ENCODE measurements around the gene OLFM1.
A peak's percentile ranks its signal among the peaks of the same experiment; 100 is the strongest.

Gene OLFM1

GRCh38 chr9:135087489-135087792, at the start of gene OLFM1:
Gene OLFM1 (plus strand): TSS chr9:135087668. CDS start chr9:135087990, 322 bp downstream.
- ATAC-seq (replicated peaks), result peak; percentile 31 to 46
- DNase-seq, result peak; percentile 20
- Mint-ChIP-seq H3K4me1 (peaks cover 5 to 7% of the 10 kb centered on the region in 2 donors), H3K9me3 (peaks cover 0 to 6% of the 10 kb centered on the region in 2 donors), H3K27ac (no peak within 1 kb of the TSS), H3K4me3 (no peak within 1 kb of the TSS), H3K36me3 (no peaks in the 10 kb centered on the region), H3K27me3 (peaks cover 57 to 71% of the 10 kb centered on the region in 2 donors)

GRCh38 chr9:135038331-135038730, 49.1 kb upstream of the OLFM1 start:
- no peak overlapping the region for H3K27ac Mint-ChIP-seq

GRCh38 chr9:135038826-135039225, 48.6 kb upstream of the OLFM1 start:
- Mint-ChIP-seq H3K9me3 (no peaks in the 10 kb centered on the region), H3K27ac (no peak overlapping the region), H3K27me3 (peaks cover 21 to 42% of the 10 kb centered on the region in 2 donors), H3K4me3 (no peak overlapping the region), H3K4me1 (no peaks in the 10 kb centered on the region), H3K36me3 (no peaks in the 10 kb centered on the region)
- ATAC-seq (replicated peaks) (no peak), DNase-seq (no peak)

More at GRCh38 chr9:135038331-135038730, 49.1 kb upstream of the OLFM1 start:
- Mint-ChIP-seq H3K9me3 (no peaks in the 10 kb centered on the region), H3K4me1 (no peaks in the 10 kb centered on the region), H3K4me3 (no peak overlapping the region), H3K27me3 (peaks cover 21 to 40% of the 10 kb centered on the region in 2 donors), H3K36me3 (no peaks in the 10 kb centered on the region)
- ATAC-seq (replicated peaks) (no peak), DNase-seq (no peak)

- DNase-seq (no peak), ATAC-seq (replicated peaks) (no peak)
- no peaks in the 10 kb centered on the region for H3K9me3 Mint-ChIP-seq
- H3K4me1 Mint-ChIP-seq, result no peaks in the 10 kb centered on the region
- no peaks in the 10 kb centered on the region for H3K36me3 Mint-ChIP-seq
- no peak overlapping the region for H3K27ac Mint-ChIP-seq
- peaks cover 22 to 43% of the 10 kb centered on the region in 2 donors for H3K27me3 Mint-ChIP-seq
- no peak overlapping the region for H3K4me3 Mint-ChIP-seq
Observed at GRCh38 chr9:135039266-135039870, 48.1 kb upstream of the OLFM1 start.

- Mint-ChIP-seq H3K27ac (no peak overlapping the region), H3K4me1 (no peaks in the 10 kb centered on the region), H3K4me3 (no peak overlapping the region), H3K27me3 (peaks cover 25 to 46% of the 10 kb centered on the region in 2 donors), H3K9me3 (no peaks in the 10 kb centered on the region), H3K36me3 (no peaks in the 10 kb centered on the region)
- DNase-seq, result no peak
- no peak for ATAC-seq (replicated peaks)
Observed at GRCh38 chr9:135039916-135040645, 47.4 kb upstream of the OLFM1 start.

- H3K4me1 Mint-ChIP-seq, result no peaks in the 10 kb centered on the region
- no peaks in the 10 kb centered on the region for H3K9me3 Mint-ChIP-seq
Observed at GRCh38 chr9:135040892-135041291, 46.6 kb upstream of the OLFM1 start.

GRCh38 chr9:135043345-135043744, 44.1 kb upstream of the OLFM1 start:
- Mint-ChIP-seq H3K9me3 (no peaks in the 10 kb centered on the region), H3K4me3 (no peak overlapping the region), H3K4me1 (no peaks in the 10 kb centered on the region), H3K36me3 (no peaks in the 10 kb centered on the region), H3K27me3 (peaks cover 32 to 54% of the 10 kb centered on the region in 2 donors), H3K27ac (no peak overlapping the region)
- ATAC-seq (replicated peaks), result no peak
- DNase-seq, result no peak

More at GRCh38 chr9:135040892-135041291, 46.6 kb upstream of the OLFM1 start:
- no peak overlapping the region for H3K27ac Mint-ChIP-seq
- ATAC-seq (replicated peaks) (no peak), DNase-seq (no peak)
- no peak overlapping the region for H3K4me3 Mint-ChIP-seq
- peaks cover 32 to 54% of the 10 kb centered on the region in 2 donors for H3K27me3 Mint-ChIP-seq
- no peaks in the 10 kb centered on the region for H3K36me3 Mint-ChIP-seq

GRCh38 chr9:135045264-135045927, 42.1 kb upstream of the OLFM1 start:
- Mint-ChIP-seq H3K4me3 (no peak overlapping the region), H3K27me3 (peaks cover 27 to 43% of the 10 kb centered on the region in 2 donors), H3K4me1 (peaks cover 0 to 3% of the 10 kb centered on the region in 2 donors), H3K9me3 (no peaks in the 10 kb centered on the region), H3K36me3 (no peaks in the 10 kb centered on the region), H3K27ac (no peak overlapping the region)
- ATAC-seq (replicated peaks), result no peak
- no peak for DNase-seq

GRCh38 chr9:135045928-135046738, 41.3 kb upstream of the OLFM1 start:
- no peak for DNase-seq
- H3K36me3 Mint-ChIP-seq, result no peaks in the 10 kb centered on the region
- H3K4me3 Mint-ChIP-seq, result no peak overlapping the region
- no peak for ATAC-seq (replicated peaks)
- peaks cover 0 to 5% of the 10 kb centered on the region in 2 donors for H3K4me1 Mint-ChIP-seq
- no peaks in the 10 kb centered on the region for H3K9me3 Mint-ChIP-seq
- H3K27ac Mint-ChIP-seq, result no peak overlapping the region
- peaks cover 27 to 38% of the 10 kb centered on the region in 2 donors for H3K27me3 Mint-ChIP-seq

- no peak for ATAC-seq (replicated peaks)
Observed at GRCh38 chr9:135046739-135047350, 40.6 kb upstream of the OLFM1 start.

GRCh38 chr9:135047521-135047920, 39.9 kb upstream of the OLFM1 start:
- H3K9me3 Mint-ChIP-seq, result peaks cover 0 to 3% of the 10 kb centered on the region in 2 donors
- peaks cover under 1 to 9% of the 10 kb centered on the region in 2 donors for H3K4me1 Mint-ChIP-seq
- H3K27ac Mint-ChIP-seq, result no peak overlapping the region
- no peak overlapping the region for H3K4me3 Mint-ChIP-seq
- ATAC-seq (replicated peaks) (no peak), DNase-seq (no peak)
- peaks cover 27 to 32% of the 10 kb centered on the region in 2 donors for H3K27me3 Mint-ChIP-seq
- no peaks in the 10 kb centered on the region for H3K36me3 Mint-ChIP-seq

More at GRCh38 chr9:135046739-135047350, 40.6 kb upstream of the OLFM1 start:
- H3K4me3 Mint-ChIP-seq, result no peak overlapping the region
- H3K4me1 Mint-ChIP-seq, result peaks cover 0 to 5% of the 10 kb centered on the region in 2 donors
- DNase-seq, result no peak
- no peaks in the 10 kb centered on the region for H3K9me3 Mint-ChIP-seq
- H3K27me3 Mint-ChIP-seq, result peaks cover 32 to 38% of the 10 kb centered on the region in 2 donors
- no peak overlapping the region for H3K27ac Mint-ChIP-seq
- H3K36me3 Mint-ChIP-seq, result no peaks in the 10 kb centered on the region

- Mint-ChIP-seq H3K4me1 (peaks cover 8 to 14% of the 10 kb centered on the region in 2 donors), H3K4me3 (no peak overlapping the region)
- ATAC-seq (replicated peaks), result no peak
Observed at GRCh38 chr9:135048046-135048757, 39.3 kb upstream of the OLFM1 start.

GRCh38 chr9:135048758-135049444, 38.6 kb upstream of the OLFM1 start:
- peaks cover 23 to 24% of the 10 kb centered on the region in 2 donors for H3K27me3 Mint-ChIP-seq

More at GRCh38 chr9:135048046-135048757, 39.3 kb upstream of the OLFM1 start:
- Mint-ChIP-seq H3K9me3 (peaks cover 0 to 4% of the 10 kb centered on the region in 2 donors), H3K27me3 (peaks cover 23 to 28% of the 10 kb centered on the region in 2 donors), H3K27ac (no peak overlapping the region), H3K36me3 (no peaks in the 10 kb centered on the region)
- DNase-seq, result no peak

More at GRCh38 chr9:135048758-135049444, 38.6 kb upstream of the OLFM1 start:
- H3K4me1 Mint-ChIP-seq, result peaks cover 10 to 15% of the 10 kb centered on the region in 2 donors
- H3K4me3 Mint-ChIP-seq, result no peak overlapping the region
- no peak for ATAC-seq (replicated peaks)
- no peaks in the 10 kb centered on the region for H3K36me3 Mint-ChIP-seq
- peaks cover 0 to 4% of the 10 kb centered on the region in 2 donors for H3K9me3 Mint-ChIP-seq
- H3K27ac Mint-ChIP-seq, result no peak overlapping the region
- DNase-seq, result no peak

Measured in stimulated activated naive B cell treated with anti-CD40 and anti-IgM and Interleukin-4, amounts not matched to agents 10 μg/mL and 1 μg/mL and 100 μg/mL, for 72 hours (primary cell).